Adrenal gland (tissue), 5 donors: Measurements from ENCODE around the gene AMPH.

Source experiments
- POLR2A ChIP-seq, 2 donors: fragments of 450-650 bp; IDR thresholded peaks; one replicate each; pipeline ENCODE4 v1.6.1; 2017; ENCODE audit warnings: antibody characterized with exemption in 2 of 2, mild to moderate bottlenecking in 2 of 2, moderate library complexity in 1 of 2
- TF ChIP-seq, protein P1 (sequence below), 6 experiments: fragments of 450-650 bp in 4 of 6; fragments of 200-600 bp in 2 of 6; sonication (generic) in 1 of 6; IDR thresholded peaks; 1 replicate in 5 of 6; 2 replicates in 1 of 6; pipeline versions ENCODE4 v1.5.1 to v1.8.0; 2016 to 2021; ENCODE audit warnings: antibody characterized with exemption in 6 of 6, mild to moderate bottlenecking in 2 of 6, moderate library complexity in 1 of 6
- donor health status: DM: no; HTN: no; CAD: no.

DNA sequence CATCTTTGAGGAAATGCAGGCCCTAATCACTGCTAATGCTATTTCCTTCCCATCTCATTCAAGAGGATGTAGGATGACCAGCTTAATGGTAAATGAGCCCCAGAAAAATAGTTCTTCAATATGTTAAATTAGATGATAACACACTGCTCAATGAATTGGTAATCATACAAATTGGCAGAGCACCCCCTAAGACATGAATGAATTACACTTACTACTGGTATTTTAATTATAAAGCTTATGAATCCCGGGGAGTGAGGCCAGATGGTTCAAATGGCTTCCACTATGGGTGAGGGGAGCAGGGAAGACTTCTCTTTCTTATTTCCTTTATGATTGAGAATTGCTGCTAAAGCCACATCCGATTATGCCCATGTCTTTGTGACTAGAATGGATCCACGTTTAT lies 198.5 kb downstream of the AMPH start:
- TF ChIP-seq, protein P1, sequence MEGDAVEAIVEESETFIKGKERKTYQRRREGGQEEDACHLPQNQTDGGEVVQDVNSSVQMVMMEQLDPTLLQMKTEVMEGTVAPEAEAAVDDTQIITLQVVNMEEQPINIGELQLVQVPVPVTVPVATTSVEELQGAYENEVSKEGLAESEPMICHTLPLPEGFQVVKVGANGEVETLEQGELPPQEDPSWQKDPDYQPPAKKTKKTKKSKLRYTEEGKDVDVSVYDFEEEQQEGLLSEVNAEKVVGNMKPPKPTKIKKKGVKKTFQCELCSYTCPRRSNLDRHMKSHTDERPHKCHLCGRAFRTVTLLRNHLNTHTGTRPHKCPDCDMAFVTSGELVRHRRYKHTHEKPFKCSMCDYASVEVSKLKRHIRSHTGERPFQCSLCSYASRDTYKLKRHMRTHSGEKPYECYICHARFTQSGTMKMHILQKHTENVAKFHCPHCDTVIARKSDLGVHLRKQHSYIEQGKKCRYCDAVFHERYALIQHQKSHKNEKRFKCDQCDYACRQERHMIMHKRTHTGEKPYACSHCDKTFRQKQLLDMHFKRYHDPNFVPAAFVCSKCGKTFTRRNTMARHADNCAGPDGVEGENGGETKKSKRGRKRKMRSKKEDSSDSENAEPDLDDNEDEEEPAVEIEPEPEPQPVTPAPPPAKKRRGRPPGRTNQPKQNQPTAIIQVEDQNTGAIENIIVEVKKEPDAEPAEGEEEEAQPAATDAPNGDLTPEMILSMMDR (IDR thresholded peaks at IDR 0.05), result no peak
- TF ChIP-seq POLR2A (IDR thresholded peaks at IDR 0.05), result no peak
